Measurements from ENCODE around the gene MNX1. TPM values are rescaled to one million over a fixed set of nuclear protein-coding genes. Genes with fewer than 3 reads are reported as not detected.

Gene MNX1
- total RNA-seq, 1 experiment from 2014 or later, result not detected

GRCh38 chr7:157046681-157047080 is 36.2 kb upstream of the MNX1 start:
- no peak for DNase-seq (ENCODE audit: low spot score)

GRCh38 chr7:157044943-157045660 is 34.6 kb upstream of the MNX1 start:
- peaks cover 20% of the 10 kb centered on the region for H3K27me3 ChIP-seq (replicated peaks; ENCODE audit: insufficient read depth, low read depth, low read length, poor library complexity)
- TF ChIP-seq CTCF (conservative IDR thresholded peaks at IDR 0.05; ENCODE audit: low read depth, low read length), result no peak
- intact Hi-C loops (cut with micrococcal nuclease; ENCODE audit: unreplicated experiment), result no loop called here
- H3K36me3 ChIP-seq (ENCODE audit: insufficient read depth, low read length, poor library complexity, severe bottlenecking), result no peaks in the 10 kb centered on the region
- CTCF ChIA-PET, result no interaction called here
- H3K9me3 ChIP-seq (ENCODE audit: low read depth, low read length, poor library complexity, severe bottlenecking), result no peaks in the 10 kb centered on the region
- BruUV-seq (replicated peaks), result no TSS peak
- H3K27ac ChIP-seq (ENCODE audit: low read depth, low read length, poor library complexity, severe bottlenecking), result no peak overlapping the region
- no peaks in the 10 kb centered on the region for H3K4me1 ChIP-seq (ENCODE audit: insufficient read depth, low read length, poor library complexity, severe bottlenecking)
- POLR2A ChIA-PET (ENCODE audit: low non-redundant PET), result no interaction called here
- DNase-seq (ENCODE audit: low spot score), result no peak
- H3K4me3 ChIP-seq (ENCODE audit: low read depth, low read length, poor library complexity, severe bottlenecking), result no peak overlapping the region

More at GRCh38 chr7:157046681-157047080, 36.2 kb upstream of the MNX1 start:
- POLR2A ChIA-PET (ENCODE audit: low non-redundant PET), result no interaction called here
- Histone ChIP-seq H3K36me3 (ENCODE audit: insufficient read depth, low read length, poor library complexity, severe bottlenecking) (no peaks in the 10 kb centered on the region), H3K9me3 (ENCODE audit: low read depth, low read length, poor library complexity, severe bottlenecking) (no peaks in the 10 kb centered on the region), H3K27me3 (replicated peaks; ENCODE audit: insufficient read depth, low read depth, low read length, poor library complexity) (peaks cover 16% of the 10 kb centered on the region), H3K27ac (ENCODE audit: low read depth, low read length, poor library complexity, severe bottlenecking) (no peak overlapping the region), H3K4me1 (ENCODE audit: insufficient read depth, low read length, poor library complexity, severe bottlenecking) (no peaks in the 10 kb centered on the region), H3K4me3 (ENCODE audit: low read depth, low read length, poor library complexity, severe bottlenecking) (no peak overlapping the region)
- TF ChIP-seq CTCF (conservative IDR thresholded peaks at IDR 0.05; ENCODE audit: low read depth, low read length) (no peak), EZH2 (IDR thresholded peaks at IDR 0.05; ENCODE audit: borderline replicate concordance, low read depth, low read length, poor library complexity, severe bottlenecking) (no peak)
- CTCF ChIA-PET, result no interaction called here
- no TSS peak for BruUV-seq (replicated peaks)
- intact Hi-C loops (cut with micrococcal nuclease; ENCODE audit: unreplicated experiment), result no loop called here

- no peak for TF ChIP-seq EZH2 (IDR thresholded peaks at IDR 0.05; ENCODE audit: borderline replicate concordance, low read depth, low read length, poor library complexity, severe bottlenecking)
- TF ChIP-seq CTCF (conservative IDR thresholded peaks at IDR 0.05; ENCODE audit: low read depth, low read length), result no peak
- H3K4me3 ChIP-seq (ENCODE audit: low read depth, low read length, poor library complexity, severe bottlenecking), result no peak overlapping the region
- H3K4me1 ChIP-seq (ENCODE audit: insufficient read depth, low read length, poor library complexity, severe bottlenecking), result no peaks in the 10 kb centered on the region
- H3K36me3 ChIP-seq (ENCODE audit: insufficient read depth, low read length, poor library complexity, severe bottlenecking), result no peaks in the 10 kb centered on the region
- H3K27ac ChIP-seq (ENCODE audit: low read depth, low read length, poor library complexity, severe bottlenecking), result no peak overlapping the region
- intact Hi-C loops (cut with micrococcal nuclease; ENCODE audit: unreplicated experiment), result no loop called here
- CTCF ChIA-PET, result no interaction called here
- POLR2A ChIA-PET (ENCODE audit: low non-redundant PET), result no interaction called here
- peaks cover 15% of the 10 kb centered on the region for H3K27me3 ChIP-seq (replicated peaks; ENCODE audit: insufficient read depth, low read depth, low read length, poor library complexity)
- BruUV-seq (replicated peaks), result no TSS peak
- no peaks in the 10 kb centered on the region for H3K9me3 ChIP-seq (ENCODE audit: low read depth, low read length, poor library complexity, severe bottlenecking)
- peak; percentile 38 for DNase-seq (ENCODE audit: low spot score)
Measured at GRCh38 chr7:157044147-157044687, 33.8 kb upstream of the MNX1 start.

All from A673 (cell line).